ENCODE measurements around the gene SOX6.

The SOX6 gene

GRCh38 chr11:16169956-16170847, 186.1 kb downstream of the SOX6 start:
- Histone ChIP-seq H3K4me1 (ENCODE audit: control insufficient read depth, insufficient read depth, low read length) (no peaks in the 10 kb centered on the region), H3K36me3 (ENCODE audit: control insufficient read depth in 2 of 2, insufficient read depth in 2 of 2, low read length in 2 of 2) (no peaks in the 10 kb centered on the region), H3K27ac (ENCODE audit: low read length) (no peak overlapping the region), H3K9ac (ENCODE audit: low read length in 2 of 2) (no peak overlapping the region), H3K4me3 (ENCODE audit: low read length in 2 of 2) (no peak overlapping the region), H3K9me3 (ENCODE audit: control insufficient read depth in 2 of 2, low read length in 2 of 2) (no peaks in the 10 kb centered on the region), H3K27me3 (ENCODE audit: control insufficient read depth in 1 of 2, insufficient read depth in 2 of 2, low read length in 2 of 2) (no peaks in the 10 kb centered on the region)

GRCh38 chr11:16169541-16169940, 186.8 kb downstream of the SOX6 start:
- Histone ChIP-seq H3K4me1 (ENCODE audit: control insufficient read depth, insufficient read depth, low read length) (no peaks in the 10 kb centered on the region), H3K27me3 (ENCODE audit: control insufficient read depth in 1 of 2, insufficient read depth in 2 of 2, low read length in 2 of 2) (no peaks in the 10 kb centered on the region), H3K4me3 (ENCODE audit: low read length in 2 of 2) (no peak overlapping the region), H3K36me3 (ENCODE audit: control insufficient read depth in 2 of 2, insufficient read depth in 2 of 2, low read length in 2 of 2) (no peaks in the 10 kb centered on the region), H3K9ac (ENCODE audit: low read length in 2 of 2) (no peak overlapping the region), H3K27ac (ENCODE audit: low read length) (no peak overlapping the region), H3K9me3 (ENCODE audit: control insufficient read depth in 2 of 2, low read length in 2 of 2) (no peaks in the 10 kb centered on the region)

- H3K4me1 ChIP-seq (ENCODE audit: control insufficient read depth, insufficient read depth, low read length), result no peaks in the 10 kb centered on the region
- no peaks in the 10 kb centered on the region for H3K36me3 ChIP-seq (ENCODE audit: control insufficient read depth in 2 of 2, insufficient read depth in 2 of 2, low read length in 2 of 2)
- H3K9ac ChIP-seq (ENCODE audit: low read length in 2 of 2), result no peak overlapping the region
- H3K4me3 ChIP-seq (ENCODE audit: low read length in 2 of 2), result no peak overlapping the region
- no peak overlapping the region for H3K27ac ChIP-seq (ENCODE audit: low read length)
- H3K9me3 ChIP-seq (ENCODE audit: control insufficient read depth in 2 of 2, low read length in 2 of 2), result no peaks in the 10 kb centered on the region
- H3K27me3 ChIP-seq (ENCODE audit: control insufficient read depth in 1 of 2, insufficient read depth in 2 of 2, low read length in 2 of 2), result no peaks in the 10 kb centered on the region
These were observed 188.4 kb downstream of the SOX6 start for GRCh38 chr11:16167706-16168487.

- H3K4me1 ChIP-seq (ENCODE audit: control insufficient read depth, insufficient read depth, low read length), result no peaks in the 10 kb centered on the region
- H3K27me3 ChIP-seq (ENCODE audit: control insufficient read depth in 1 of 2, insufficient read depth in 2 of 2, low read length in 2 of 2), result no peaks in the 10 kb centered on the region
- no peaks in the 10 kb centered on the region for H3K36me3 ChIP-seq (ENCODE audit: control insufficient read depth in 2 of 2, insufficient read depth in 2 of 2, low read length in 2 of 2)
- no peaks in the 10 kb centered on the region for H3K9me3 ChIP-seq (ENCODE audit: control insufficient read depth in 2 of 2, low read length in 2 of 2)
- H3K9ac ChIP-seq (ENCODE audit: low read length in 2 of 2), result no peak overlapping the region
- no peak overlapping the region for H3K27ac ChIP-seq (ENCODE audit: low read length)
- no peak overlapping the region for H3K4me3 ChIP-seq (ENCODE audit: low read length in 2 of 2)
These were observed 189.8 kb downstream of the SOX6 start for GRCh38 chr11:16166571-16166970.

- Histone ChIP-seq H3K4me3 (ENCODE audit: low read length in 2 of 2) (no peak overlapping the region), H3K27me3 (ENCODE audit: control insufficient read depth in 1 of 2, insufficient read depth in 2 of 2, low read length in 2 of 2) (no peaks in the 10 kb centered on the region), H3K9ac (ENCODE audit: low read length in 2 of 2) (no peak overlapping the region), H3K9me3 (ENCODE audit: control insufficient read depth in 2 of 2, low read length in 2 of 2) (no peaks in the 10 kb centered on the region), H3K36me3 (ENCODE audit: control insufficient read depth in 2 of 2, insufficient read depth in 2 of 2, low read length in 2 of 2) (no peaks in the 10 kb centered on the region), H3K4me1 (ENCODE audit: control insufficient read depth, insufficient read depth, low read length) (no peaks in the 10 kb centered on the region), H3K27ac (ENCODE audit: low read length) (no peak overlapping the region)
These were observed 196.2 kb downstream of the SOX6 start for GRCh38 chr11:16160146-16160545.

DNA sequence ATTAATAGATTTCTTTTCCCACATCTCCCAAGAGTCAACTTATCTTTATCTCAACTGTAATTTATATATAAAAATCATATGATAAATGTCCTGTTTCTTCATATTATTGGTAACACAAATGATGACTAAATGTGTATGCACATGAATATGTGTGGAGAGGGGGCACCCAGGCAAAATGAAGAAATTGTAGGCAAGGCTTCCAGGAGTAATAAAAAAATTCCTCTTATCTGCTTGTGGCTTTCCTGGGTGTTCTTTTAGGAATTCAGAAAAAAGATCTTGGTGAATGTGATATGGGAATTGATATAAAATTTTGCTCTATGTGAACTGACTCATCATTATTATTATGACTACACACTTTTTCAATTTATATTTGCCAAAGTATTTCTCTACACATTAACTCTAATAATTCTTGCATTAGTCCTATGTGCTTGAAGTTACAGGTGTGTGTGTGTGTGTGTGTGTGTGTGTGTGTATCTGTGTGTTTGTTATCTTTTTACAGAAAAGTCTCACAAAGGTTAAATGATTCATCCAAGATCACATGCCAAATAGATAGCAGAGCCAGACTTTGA, 197.8 kb downstream of the SOX6 start:
- H3K27me3 ChIP-seq (ENCODE audit: control insufficient read depth in 1 of 2, insufficient read depth in 2 of 2, low read length in 2 of 2), result no peaks in the 10 kb centered on the region
- no peaks in the 10 kb centered on the region for H3K4me1 ChIP-seq (ENCODE audit: control insufficient read depth, insufficient read depth, low read length)
- H3K9ac ChIP-seq (ENCODE audit: low read length in 2 of 2), result no peak overlapping the region
- no peaks in the 10 kb centered on the region for H3K9me3 ChIP-seq (ENCODE audit: control insufficient read depth in 2 of 2, low read length in 2 of 2)
- H3K4me3 ChIP-seq (ENCODE audit: low read length in 2 of 2), result no peak overlapping the region
- no peaks in the 10 kb centered on the region for H3K36me3 ChIP-seq (ENCODE audit: control insufficient read depth in 2 of 2, insufficient read depth in 2 of 2, low read length in 2 of 2)
- no peak overlapping the region for H3K27ac ChIP-seq (ENCODE audit: low read length)

DNA sequence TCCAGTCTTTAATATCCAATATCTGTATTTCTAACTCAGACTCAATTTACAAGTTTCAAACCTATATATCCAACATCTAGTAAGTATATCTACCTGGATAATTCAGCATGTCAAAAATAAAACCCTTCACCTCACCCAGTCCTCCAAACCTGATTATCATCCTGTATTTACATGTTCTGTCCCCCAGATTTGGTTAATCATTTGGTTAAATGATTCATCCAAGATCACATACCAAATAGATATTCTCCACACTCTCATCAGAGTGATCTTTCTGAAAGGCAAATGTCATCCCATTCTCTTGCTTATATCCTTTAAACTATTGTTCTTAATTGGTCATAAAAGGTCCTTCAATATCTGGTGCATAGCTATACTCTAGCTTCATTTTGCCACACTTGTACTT, 199.0 kb downstream of the SOX6 start:
- no peaks in the 10 kb centered on the region for H3K4me1 ChIP-seq (ENCODE audit: control insufficient read depth, insufficient read depth, low read length)
- H3K27me3 ChIP-seq (ENCODE audit: control insufficient read depth in 1 of 2, insufficient read depth in 2 of 2, low read length in 2 of 2), result no peaks in the 10 kb centered on the region
- no peaks in the 10 kb centered on the region for H3K9me3 ChIP-seq (ENCODE audit: control insufficient read depth in 2 of 2, low read length in 2 of 2)
- no peaks in the 10 kb centered on the region for H3K36me3 ChIP-seq (ENCODE audit: control insufficient read depth in 2 of 2, insufficient read depth in 2 of 2, low read length in 2 of 2)
- H3K27ac ChIP-seq (ENCODE audit: low read length), result no peak overlapping the region
- H3K4me3 ChIP-seq (ENCODE audit: low read length in 2 of 2), result no peak overlapping the region
- no peak overlapping the region for H3K9ac ChIP-seq (ENCODE audit: low read length in 2 of 2)

DNA sequence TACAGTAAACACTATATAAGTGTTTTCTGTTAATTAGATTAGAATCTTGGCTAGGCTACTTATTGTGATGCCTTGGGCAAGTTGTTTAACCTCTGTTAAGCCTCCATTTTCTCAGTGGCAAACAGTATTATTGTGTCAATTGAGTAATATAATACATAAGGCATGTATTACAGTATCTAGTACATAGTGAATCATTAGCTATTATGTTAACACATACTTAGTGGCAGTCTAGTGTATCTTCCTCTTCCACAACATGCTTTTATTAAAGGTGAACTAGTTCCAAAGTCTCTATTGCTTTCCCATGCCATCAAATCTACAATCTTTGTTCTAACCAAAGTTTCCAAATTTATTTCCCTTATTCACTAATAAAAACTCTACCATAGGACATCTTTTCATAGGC, 200.9 kb downstream of the SOX6 start:
- Histone ChIP-seq H3K9ac (ENCODE audit: low read length in 2 of 2) (no peak overlapping the region), H3K9me3 (ENCODE audit: control insufficient read depth in 2 of 2, low read length in 2 of 2) (no peaks in the 10 kb centered on the region), H3K4me3 (ENCODE audit: low read length in 2 of 2) (no peak overlapping the region), H3K4me1 (ENCODE audit: control insufficient read depth, insufficient read depth, low read length) (no peaks in the 10 kb centered on the region), H3K27me3 (ENCODE audit: control insufficient read depth in 1 of 2, insufficient read depth in 2 of 2, low read length in 2 of 2) (no peaks in the 10 kb centered on the region), H3K27ac (ENCODE audit: low read length) (no peak overlapping the region), H3K36me3 (ENCODE audit: control insufficient read depth in 2 of 2, insufficient read depth in 2 of 2, low read length in 2 of 2) (no peaks in the 10 kb centered on the region)

DNA sequence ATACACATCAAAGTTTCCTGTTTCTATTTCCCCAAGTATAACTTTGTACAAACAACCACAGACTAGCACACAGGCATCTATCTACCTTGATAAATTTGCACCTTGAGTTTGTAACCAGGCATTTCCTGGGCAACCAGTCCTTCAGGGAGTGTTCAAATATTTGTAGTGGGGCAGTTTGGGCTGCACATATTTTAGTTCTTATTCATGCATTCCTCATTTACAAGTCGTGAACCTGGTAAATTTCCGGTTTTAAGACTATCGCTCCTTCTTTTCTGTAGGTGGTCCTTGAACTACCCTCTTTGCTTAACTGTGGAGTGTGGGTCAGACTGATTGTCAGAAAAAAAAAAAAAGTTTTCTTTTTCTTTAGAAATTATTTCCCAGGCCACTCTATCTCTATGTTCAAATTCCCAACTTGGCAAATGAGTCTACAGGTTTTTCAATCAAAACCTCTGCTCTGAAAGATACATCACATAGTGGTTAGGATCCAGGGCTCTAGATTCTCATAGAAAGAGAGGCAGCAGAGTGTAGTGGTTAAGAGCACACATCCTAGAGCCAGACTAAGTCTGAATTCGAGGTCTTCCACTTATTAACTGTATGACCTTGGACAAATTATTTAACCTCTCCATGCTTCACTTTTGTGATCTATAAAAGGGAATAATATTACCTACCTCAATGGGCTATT, 201.5 kb downstream of the SOX6 start:
- no peak overlapping the region for H3K9ac ChIP-seq (ENCODE audit: low read length in 2 of 2)

DNA sequence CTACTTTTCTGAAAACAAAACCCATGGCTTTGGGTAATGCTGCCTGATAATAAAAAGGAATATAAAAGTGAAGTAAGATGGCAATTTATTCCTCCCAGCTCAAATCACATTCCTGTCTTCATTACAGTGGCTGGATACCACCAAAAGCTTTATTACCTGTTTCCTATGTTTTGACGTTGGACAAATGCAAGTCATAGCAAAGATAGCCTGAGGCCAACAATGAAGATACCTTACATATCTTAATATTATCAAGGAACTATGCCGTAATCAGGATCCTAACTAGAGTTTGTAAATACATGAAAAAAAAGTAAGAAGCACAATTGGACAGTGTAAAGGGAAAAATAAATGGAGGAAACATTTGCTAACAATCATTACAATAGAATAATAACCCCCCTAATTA, 202.4 kb downstream of the SOX6 start:
- Histone ChIP-seq H3K4me3 (ENCODE audit: low read length in 2 of 2) (no peak overlapping the region), H3K9ac (ENCODE audit: low read length in 2 of 2) (no peak overlapping the region), H3K4me1 (ENCODE audit: control insufficient read depth, insufficient read depth, low read length) (no peaks in the 10 kb centered on the region), H3K36me3 (ENCODE audit: control insufficient read depth in 2 of 2, insufficient read depth in 2 of 2, low read length in 2 of 2) (no peaks in the 10 kb centered on the region), H3K27ac (ENCODE audit: low read length) (no peak overlapping the region), H3K27me3 (ENCODE audit: control insufficient read depth in 1 of 2, insufficient read depth in 2 of 2, low read length in 2 of 2) (no peaks in the 10 kb centered on the region), H3K9me3 (ENCODE audit: control insufficient read depth in 2 of 2, low read length in 2 of 2) (no peaks in the 10 kb centered on the region)

More for the DNA sequence above, 201.5 kb downstream of the SOX6 start:
- Histone ChIP-seq H3K36me3 (ENCODE audit: control insufficient read depth in 2 of 2, insufficient read depth in 2 of 2, low read length in 2 of 2) (no peaks in the 10 kb centered on the region), H3K9me3 (ENCODE audit: control insufficient read depth in 2 of 2, low read length in 2 of 2) (no peaks in the 10 kb centered on the region), H3K27ac (ENCODE audit: low read length) (no peak overlapping the region), H3K27me3 (ENCODE audit: control insufficient read depth in 1 of 2, insufficient read depth in 2 of 2, low read length in 2 of 2) (no peaks in the 10 kb centered on the region), H3K4me1 (ENCODE audit: control insufficient read depth, insufficient read depth, low read length) (no peaks in the 10 kb centered on the region), H3K4me3 (ENCODE audit: low read length in 2 of 2) (no peak overlapping the region)
